Muscle layer of colon (tissue), 2 donors: Measurements from ENCODE around the gene PLEKHA7.

Experiments
- H3K27ac ChIP-seq: one replicate; pipeline ENCODE4 v1.7.0; 2013; ENCODE audit warnings: low read depth, mild to moderate bottlenecking, low read length, moderate library complexity
- H3K27me3 ChIP-seq, 2 donors: one replicate each; pipeline ENCODE4 v1.7.0; 2013; ENCODE audit warnings: low read length in 2 of 2, mild to moderate bottlenecking in 2 of 2; ENCODE audit not compliant: insufficient read depth in 2 of 2, control insufficient read depth in 1 of 2
- H3K36me3 ChIP-seq: one replicate; pipeline ENCODE4 v1.7.0; 2013; ENCODE audit warnings: mild to moderate bottlenecking, low read length; ENCODE audit not compliant: insufficient read depth
- H3K4me1 ChIP-seq: one replicate; pipeline ENCODE4 v1.7.0; 2013; ENCODE audit warnings: mild to moderate bottlenecking, low read length; ENCODE audit not compliant: insufficient read depth
- H3K4me3 ChIP-seq, 2 donors: one replicate each; pipeline ENCODE4 v1.7.0; 2013; ENCODE audit warnings: low read length in 2 of 2, low read depth in 1 of 2, mild to moderate bottlenecking in 1 of 2, moderate library complexity in 1 of 2
- H3K9ac ChIP-seq: one replicate; pipeline ENCODE4 v1.7.0; 2013; ENCODE audit warnings: low read length
- H3K9me3 ChIP-seq: one replicate; pipeline ENCODE4 v1.7.0; 2013; ENCODE audit warnings: mild to moderate bottlenecking, low read length
- donor health status: abdominal sarcoma.
- donor health status: Adenocarcinoma of cecum.

The PLEKHA7 gene

GRCh38 chr11:16985297-16985696 is 28.9 kb downstream of the PLEKHA7 start:
- Histone ChIP-seq H3K27ac (no peak overlapping the region), H3K4me3 (no peak overlapping the region), H3K9ac (no peak overlapping the region), H3K27me3 (no peaks in the 10 kb centered on the region), H3K36me3 (no peaks in the 10 kb centered on the region), H3K9me3 (no peaks in the 10 kb centered on the region), H3K4me1 (no peaks in the 10 kb centered on the region)

- H3K4me3 ChIP-seq: no peak overlapping the region
- no peaks in the 10 kb centered on the region for H3K4me1 ChIP-seq
- H3K27ac ChIP-seq: no peak overlapping the region
- H3K27me3 ChIP-seq: no peaks in the 10 kb centered on the region
- H3K36me3 ChIP-seq: no peaks in the 10 kb centered on the region
- no peak overlapping the region for H3K9ac ChIP-seq
- no peaks in the 10 kb centered on the region for H3K9me3 ChIP-seq
These were observed 30.0 kb downstream of the PLEKHA7 start for GRCh38 chr11:16984229-16984628.

DNA sequence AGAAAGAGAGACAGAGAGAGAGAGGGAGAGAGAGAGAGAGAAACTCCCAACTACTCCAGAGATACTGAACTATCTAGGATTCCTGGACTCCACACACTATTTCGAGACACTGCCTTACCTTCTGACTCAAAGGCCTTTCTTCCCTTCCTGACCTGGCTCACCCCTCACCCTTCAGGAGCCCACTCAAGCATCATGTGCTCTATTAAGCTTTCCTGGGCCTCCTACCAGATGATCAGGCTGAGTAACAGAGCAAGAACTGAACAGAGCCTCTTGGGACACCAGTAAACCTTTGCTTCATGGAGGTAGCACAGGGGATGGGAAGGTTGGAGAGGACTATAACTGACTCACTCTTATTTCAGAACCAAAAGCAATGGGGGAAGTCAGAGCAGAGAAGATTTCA is 31.4 kb downstream of the PLEKHA7 start:
- no peak overlapping the region for H3K4me3 ChIP-seq
- no peaks in the 10 kb centered on the region for H3K9me3 ChIP-seq
- H3K9ac ChIP-seq: no peak overlapping the region
- H3K4me1 ChIP-seq: no peaks in the 10 kb centered on the region
- no peak overlapping the region for H3K27ac ChIP-seq
- no peaks in the 10 kb centered on the region for H3K27me3 ChIP-seq
- no peaks in the 10 kb centered on the region for H3K36me3 ChIP-seq

GRCh38 chr11:16982256-16982671 is 31.9 kb downstream of the PLEKHA7 start:
- Histone ChIP-seq H3K9me3 (no peaks in the 10 kb centered on the region), H3K4me1 (no peaks in the 10 kb centered on the region), H3K4me3 (no peak overlapping the region), H3K27me3 (no peaks in the 10 kb centered on the region), H3K36me3 (no peaks in the 10 kb centered on the region), H3K9ac (no peak overlapping the region), H3K27ac (no peak overlapping the region)

- Histone ChIP-seq H3K9ac (no peak overlapping the region), H3K27ac (no peak overlapping the region), H3K9me3 (no peaks in the 10 kb centered on the region), H3K27me3 (no peaks in the 10 kb centered on the region), H3K36me3 (no peaks in the 10 kb centered on the region), H3K4me3 (no peak overlapping the region), H3K4me1 (no peaks in the 10 kb centered on the region)
These were observed 32.5 kb downstream of the PLEKHA7 start for GRCh38 chr11:16981651-16982194.

GRCh38 chr11:16979703-16980622 is 34.3 kb downstream of the PLEKHA7 start:
- H3K27ac ChIP-seq: no peak overlapping the region
- no peaks in the 10 kb centered on the region for H3K4me1 ChIP-seq
- no peaks in the 10 kb centered on the region for H3K9me3 ChIP-seq
- H3K27me3 ChIP-seq: no peaks in the 10 kb centered on the region
- H3K4me3 ChIP-seq: no peak overlapping the region
- no peak overlapping the region for H3K9ac ChIP-seq
- no peaks in the 10 kb centered on the region for H3K36me3 ChIP-seq

DNA sequence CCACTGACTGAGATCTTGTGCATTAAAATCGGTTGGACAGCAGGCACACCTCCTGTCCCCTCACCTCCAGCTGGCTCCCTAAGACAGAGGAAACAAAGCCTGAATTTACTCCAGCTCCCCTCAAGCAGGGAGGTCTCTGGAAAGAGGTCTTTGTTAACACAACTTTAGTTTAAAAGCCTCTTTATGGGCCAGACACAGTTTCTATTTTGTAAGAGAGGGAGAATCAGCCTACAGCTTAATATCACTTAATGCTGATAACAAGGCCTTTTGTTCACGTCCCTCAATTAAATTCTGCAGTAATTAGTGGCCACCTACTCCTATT is 36.3 kb downstream of the PLEKHA7 start:
- H3K36me3 ChIP-seq: no peaks in the 10 kb centered on the region
- H3K4me1 ChIP-seq: no peaks in the 10 kb centered on the region
- no peak overlapping the region for H3K9ac ChIP-seq
- no peak overlapping the region for H3K27ac ChIP-seq
- no peaks in the 10 kb centered on the region for H3K9me3 ChIP-seq
- no peaks in the 10 kb centered on the region for H3K27me3 ChIP-seq
- no peak overlapping the region for H3K4me3 ChIP-seq

DNA sequence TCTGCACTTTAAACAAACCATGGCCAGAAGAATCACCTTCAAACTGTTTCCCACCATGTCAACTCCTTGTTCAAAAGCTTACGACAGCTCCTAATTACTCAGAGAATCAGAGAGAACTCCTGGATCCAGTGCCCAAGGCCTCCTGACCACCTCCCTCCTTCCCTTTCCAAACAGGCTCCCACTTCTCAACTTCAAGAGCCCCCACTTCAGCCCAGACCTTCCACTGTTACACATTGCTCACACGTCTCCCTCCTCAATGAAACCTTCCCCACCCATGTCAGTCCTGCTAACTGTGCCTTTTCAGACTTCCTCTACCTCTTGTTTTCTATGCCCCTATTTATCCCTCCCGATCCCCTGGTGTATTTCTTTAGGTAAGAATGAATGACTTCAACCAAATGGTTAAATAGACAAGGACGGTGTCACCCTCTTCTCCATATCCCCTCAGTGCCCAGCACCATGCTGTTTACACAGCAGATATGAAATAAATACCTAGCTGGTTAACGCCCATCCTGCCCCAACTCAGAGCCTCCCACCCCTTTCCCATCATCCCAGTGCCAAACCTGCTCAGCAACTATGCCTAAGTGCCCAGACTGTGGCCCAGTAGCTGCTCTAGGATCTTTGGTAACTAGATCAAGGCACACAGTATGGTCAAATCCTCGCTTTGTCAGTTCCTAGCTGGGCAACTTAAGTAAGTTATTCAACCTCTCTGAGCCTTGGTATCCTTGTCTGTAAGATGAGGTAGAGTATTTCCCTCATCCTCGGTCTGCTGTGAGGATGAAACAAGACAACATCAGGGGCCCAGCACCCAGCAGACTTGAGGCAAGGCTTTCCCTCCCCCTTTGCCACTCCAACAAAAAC is 36.8 kb downstream of the PLEKHA7 start:
- H3K9me3 ChIP-seq: no peaks in the 10 kb centered on the region
- H3K27me3 ChIP-seq: no peaks in the 10 kb centered on the region
- H3K36me3 ChIP-seq: no peaks in the 10 kb centered on the region
- no peak overlapping the region for H3K9ac ChIP-seq
- H3K4me1 ChIP-seq: no peaks in the 10 kb centered on the region
- H3K4me3 ChIP-seq: no peak overlapping the region
- H3K27ac ChIP-seq: no peak overlapping the region

DNA sequence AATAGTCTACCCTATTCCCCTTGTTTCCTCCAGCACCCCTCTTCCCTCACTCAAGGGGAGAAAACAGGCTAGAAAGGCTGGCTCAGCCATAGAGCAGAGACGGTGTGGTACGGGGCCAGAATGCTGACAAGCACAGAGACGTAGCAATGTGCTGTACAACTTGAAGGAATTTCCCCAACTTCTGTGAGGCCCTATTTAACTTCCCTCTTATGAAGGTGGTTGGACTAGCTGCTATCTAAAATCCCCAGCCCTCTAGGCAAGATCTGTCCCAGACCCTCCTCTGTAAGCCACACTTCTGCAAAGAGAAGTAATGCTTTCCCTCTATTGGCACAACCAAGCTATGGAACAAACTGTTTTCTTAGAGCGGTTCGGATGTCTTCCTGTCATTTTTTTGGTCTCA is 37.8 kb downstream of the PLEKHA7 start:
- Histone ChIP-seq H3K4me3 (no peak overlapping the region), H3K36me3 (no peaks in the 10 kb centered on the region), H3K27me3 (no peaks in the 10 kb centered on the region), H3K9ac (no peak overlapping the region), H3K27ac (no peak overlapping the region), H3K4me1 (no peaks in the 10 kb centered on the region), H3K9me3 (no peaks in the 10 kb centered on the region)

DNA sequence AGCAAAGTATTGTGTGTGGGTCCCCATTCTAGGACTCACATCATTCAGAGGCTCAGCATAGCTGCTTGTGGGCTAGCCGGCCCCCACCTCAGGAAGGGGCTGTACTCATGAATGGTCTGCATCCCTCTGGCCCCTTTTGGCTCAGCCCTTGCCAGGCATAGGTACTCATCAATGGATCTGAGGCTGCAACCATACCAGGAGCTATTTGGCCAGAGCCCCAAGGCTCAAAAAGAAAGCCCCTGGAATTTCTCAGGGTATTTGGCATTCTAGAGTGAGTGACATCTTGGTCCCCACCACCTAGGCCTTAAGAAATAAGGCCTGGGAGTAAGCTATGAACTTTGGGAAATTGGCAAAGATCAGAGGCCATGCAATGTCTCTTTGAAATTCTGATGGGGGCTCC is 38.3 kb downstream of the PLEKHA7 start:
- Histone ChIP-seq H3K9me3 (no peaks in the 10 kb centered on the region), H3K4me1 (no peaks in the 10 kb centered on the region), H3K9ac (no peak overlapping the region), H3K27ac (no peak overlapping the region), H3K36me3 (no peaks in the 10 kb centered on the region), H3K4me3 (no peak overlapping the region), H3K27me3 (no peaks in the 10 kb centered on the region)

GRCh38 chr11:16973338-16973964 is 40.8 kb downstream of the PLEKHA7 start:
- Histone ChIP-seq H3K27ac (no peak overlapping the region), H3K27me3 (no peaks in the 10 kb centered on the region), H3K4me1 (no peaks in the 10 kb centered on the region), H3K36me3 (no peaks in the 10 kb centered on the region), H3K9ac (no peak overlapping the region), H3K9me3 (no peaks in the 10 kb centered on the region), H3K4me3 (no peak overlapping the region)
